ENCODE data around the gene PAFAH1B2. TPM values are rescaled to one million over a fixed set of nuclear protein-coding genes. Genes with fewer than 3 reads are reported as not detected.

PAFAH1B2 gene
- total and polyA plus RNA-seq, 7 donors = 13.0 to 46.3 (median 30.8) TPM

DNA sequence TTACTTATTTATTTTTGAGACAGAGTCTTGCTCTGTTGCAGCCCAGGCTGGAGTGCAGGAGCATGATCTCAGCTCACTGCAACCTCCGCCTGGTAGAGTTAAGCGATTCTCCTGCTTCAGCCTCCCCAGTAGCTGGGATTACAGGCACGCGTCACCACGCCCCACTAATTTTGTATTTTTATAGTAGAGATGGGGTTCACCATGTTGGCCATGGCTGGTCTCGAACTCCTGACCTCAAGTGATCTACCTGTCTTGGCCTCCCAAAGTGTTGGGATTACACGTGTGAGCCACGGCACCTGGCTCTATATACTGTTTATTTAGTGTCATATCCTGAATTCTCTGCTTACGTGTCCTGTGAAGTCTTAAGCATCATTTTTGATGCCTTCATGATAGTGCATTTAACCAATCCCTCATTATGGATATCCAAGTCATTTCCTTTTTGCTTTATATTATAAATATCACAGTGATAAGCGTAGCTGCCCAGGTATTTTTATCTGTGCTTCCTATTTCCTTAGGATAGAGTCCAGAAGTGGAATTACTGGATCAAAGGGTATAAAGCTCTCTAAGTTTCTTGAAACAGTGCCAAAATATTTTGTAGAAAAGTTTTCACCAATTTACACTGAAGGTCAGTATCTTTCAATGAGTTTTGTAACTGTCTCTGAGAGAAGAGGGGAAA, 33.6 kb downstream of the PAFAH1B2 start:
- peaks cover 42% of the 10 kb centered on the region for H3K4me1 ChIP-seq
- 76 to 79% (median 78%) methylated on average over 10 of the region's 10 CpGs for WGBS, 3 donors
- H3K27me3 ChIP-seq (ENCODE audit: insufficient read depth in 3 of 3, low read length in 2 of 3) = no peaks in the 10 kb centered on the region
- no peak for DNase-seq
- intact Hi-C loops (cut with DNase I) = no loop called here
- no peaks in the 10 kb centered on the region for H3K9me3 ChIP-seq
- TF ChIP-seq, protein P1, sequence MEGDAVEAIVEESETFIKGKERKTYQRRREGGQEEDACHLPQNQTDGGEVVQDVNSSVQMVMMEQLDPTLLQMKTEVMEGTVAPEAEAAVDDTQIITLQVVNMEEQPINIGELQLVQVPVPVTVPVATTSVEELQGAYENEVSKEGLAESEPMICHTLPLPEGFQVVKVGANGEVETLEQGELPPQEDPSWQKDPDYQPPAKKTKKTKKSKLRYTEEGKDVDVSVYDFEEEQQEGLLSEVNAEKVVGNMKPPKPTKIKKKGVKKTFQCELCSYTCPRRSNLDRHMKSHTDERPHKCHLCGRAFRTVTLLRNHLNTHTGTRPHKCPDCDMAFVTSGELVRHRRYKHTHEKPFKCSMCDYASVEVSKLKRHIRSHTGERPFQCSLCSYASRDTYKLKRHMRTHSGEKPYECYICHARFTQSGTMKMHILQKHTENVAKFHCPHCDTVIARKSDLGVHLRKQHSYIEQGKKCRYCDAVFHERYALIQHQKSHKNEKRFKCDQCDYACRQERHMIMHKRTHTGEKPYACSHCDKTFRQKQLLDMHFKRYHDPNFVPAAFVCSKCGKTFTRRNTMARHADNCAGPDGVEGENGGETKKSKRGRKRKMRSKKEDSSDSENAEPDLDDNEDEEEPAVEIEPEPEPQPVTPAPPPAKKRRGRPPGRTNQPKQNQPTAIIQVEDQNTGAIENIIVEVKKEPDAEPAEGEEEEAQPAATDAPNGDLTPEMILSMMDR (IDR thresholded peaks at IDR 0.05) = no peak
- peaks cover 0 to 10% of the 10 kb centered on the region in 2 donors for H3K36me3 ChIP-seq (ENCODE audit: insufficient read depth in 1 of 2, low read depth in 1 of 2)
- no peak for ATAC-seq
- peak overlapping the region; percentile 90 for H3K4me3 ChIP-seq
- H3K27ac ChIP-seq = peak overlapping the region; percentile 92

DNA sequence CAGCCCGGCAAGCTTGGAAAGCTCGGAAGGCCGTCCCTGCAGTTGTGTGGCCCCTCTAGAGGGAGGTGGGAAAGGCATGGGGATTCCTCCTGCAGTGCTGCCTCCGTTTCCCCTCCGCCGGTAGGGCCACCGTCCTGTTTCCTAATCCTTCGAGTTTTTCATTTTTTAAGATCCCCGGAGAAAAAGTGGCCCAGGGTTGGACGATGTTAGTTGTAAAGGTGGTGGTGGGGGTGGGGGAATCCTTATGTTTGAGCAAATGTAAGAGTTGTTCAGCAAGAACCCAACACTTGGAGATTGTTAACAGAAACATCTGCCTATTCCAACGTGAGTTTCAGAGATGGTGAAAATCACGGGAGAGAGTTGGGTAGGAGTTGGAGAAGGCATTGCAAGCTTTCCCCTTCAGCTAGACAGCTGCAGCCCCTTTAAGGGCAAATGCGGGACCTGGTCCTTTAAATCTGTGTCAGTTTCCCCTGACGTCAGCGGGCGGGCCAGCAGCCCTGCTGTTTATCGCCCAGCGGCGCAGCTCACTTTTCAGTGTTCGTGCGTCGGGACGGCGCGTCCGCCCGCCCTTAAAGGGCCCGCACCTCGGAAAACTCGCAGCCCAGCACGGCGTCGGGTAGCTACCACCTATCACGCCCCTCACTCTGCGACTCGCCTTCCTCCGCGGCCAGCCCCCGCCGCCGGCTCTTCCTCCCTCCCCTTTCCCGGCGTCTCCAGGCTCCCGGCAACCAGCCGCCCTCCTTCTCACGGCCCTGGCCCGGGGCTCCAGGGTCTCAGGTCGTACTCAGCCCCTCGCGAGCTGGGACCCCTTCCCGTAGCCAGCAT, 34.3 kb downstream of the PAFAH1B2 start, which contains the start of gene SIDT2:
SIDT2 (plus strand) TSS at position 534 of the 825 bp plus-strand sequence. CDS start 521 bp downstream, outside the sequence.
- DNase-seq (peak; percentile 94 to 97), ATAC-seq (peak; percentile 92 to 96 (median 94))
- intact Hi-C loops (cut with DNase I) = no loop called here
- Histone ChIP-seq H3K4me1 (peaks cover 35% of the 10 kb centered on the region), H3K36me3 (ENCODE audit: insufficient read depth in 1 of 2, low read depth in 1 of 2) (peaks cover 0 to 18% of the 10 kb centered on the region in 2 donors), H3K4me3 (peak within 1 kb of the TSS; percentile 90), H3K27ac (peak within 1 kb of the TSS; percentile 92), H3K27me3 (ENCODE audit: insufficient read depth in 3 of 3, low read length in 2 of 3) (no peaks in the 10 kb centered on the region), H3K9me3 (no peaks in the 10 kb centered on the region)
- TF ChIP-seq, protein P1 (IDR thresholded peaks at IDR 0.05) = no peak
- 1% methylated on average over 48 to 51 of the region's 51 CpGs for WGBS, 3 donors

DNA sequence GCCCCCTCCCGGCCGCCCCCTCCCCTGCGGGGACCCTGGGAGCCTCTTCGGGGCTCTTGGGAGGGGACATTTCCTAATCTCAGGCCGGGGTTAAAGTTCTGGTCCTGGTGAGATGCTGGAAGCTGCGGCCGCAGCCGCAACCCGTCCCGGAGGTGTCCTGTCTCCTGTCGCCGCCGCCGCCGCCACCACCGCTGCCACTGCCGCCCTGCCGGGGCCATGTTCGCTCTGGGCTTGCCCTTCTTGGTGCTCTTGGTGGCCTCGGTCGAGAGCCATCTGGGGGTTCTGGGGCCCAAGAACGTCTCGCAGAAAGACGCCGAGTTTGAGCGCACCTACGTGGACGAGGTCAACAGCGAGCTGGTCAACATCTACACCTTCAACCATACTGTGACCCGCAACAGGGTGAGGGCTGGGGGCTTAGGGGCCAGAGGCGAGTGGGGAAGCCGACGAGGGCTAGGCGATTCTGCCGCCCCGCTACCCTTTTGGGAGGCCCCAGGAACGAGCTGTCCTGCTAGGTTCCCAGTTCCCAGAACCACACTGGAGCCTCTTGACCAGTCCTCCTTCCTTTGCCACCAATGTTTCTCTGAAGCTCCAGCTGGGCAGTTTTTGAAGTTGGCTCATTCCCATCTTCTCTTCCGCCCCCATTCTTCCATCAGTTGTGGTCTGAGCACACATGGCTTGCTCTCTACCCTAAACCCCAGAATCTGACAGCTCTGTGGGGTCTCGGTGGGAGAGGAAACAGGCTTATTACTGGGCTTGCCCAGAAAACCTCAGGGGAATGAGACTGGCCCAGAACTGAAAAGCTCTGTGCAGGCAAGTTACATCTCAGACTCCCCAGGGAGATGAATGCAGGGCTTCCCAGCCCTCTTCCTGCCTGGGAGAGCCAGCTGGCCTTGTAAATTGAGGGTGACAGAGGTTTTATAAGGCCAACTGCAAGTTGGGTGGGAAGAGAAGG, 35.2 kb downstream of the PAFAH1B2 start:
- DNase-seq (peak in 1 of 2 donors; percentile 64), ATAC-seq (peak; percentile 48 to 78 (median 63))
- TF ChIP-seq, protein P1 (IDR thresholded peaks at IDR 0.05) = no peak
- WGBS, 3 donors = 1 to 2% (median 1%) methylated on average over 21 to 39 of the region's 39 CpGs
- Histone ChIP-seq H3K27ac (peak overlapping the region; percentile 92), H3K36me3 (ENCODE audit: insufficient read depth in 1 of 2, low read depth in 1 of 2) (peaks cover 0 to 27% of the 10 kb centered on the region in 2 donors), H3K27me3 (ENCODE audit: insufficient read depth in 3 of 3, low read length in 2 of 3) (no peaks in the 10 kb centered on the region), H3K4me1 (peaks cover 32% of the 10 kb centered on the region), H3K4me3 (peak overlapping the region; percentile 90), H3K9me3 (no peaks in the 10 kb centered on the region)
- intact Hi-C loops (cut with DNase I) = no loop called here

DNA sequence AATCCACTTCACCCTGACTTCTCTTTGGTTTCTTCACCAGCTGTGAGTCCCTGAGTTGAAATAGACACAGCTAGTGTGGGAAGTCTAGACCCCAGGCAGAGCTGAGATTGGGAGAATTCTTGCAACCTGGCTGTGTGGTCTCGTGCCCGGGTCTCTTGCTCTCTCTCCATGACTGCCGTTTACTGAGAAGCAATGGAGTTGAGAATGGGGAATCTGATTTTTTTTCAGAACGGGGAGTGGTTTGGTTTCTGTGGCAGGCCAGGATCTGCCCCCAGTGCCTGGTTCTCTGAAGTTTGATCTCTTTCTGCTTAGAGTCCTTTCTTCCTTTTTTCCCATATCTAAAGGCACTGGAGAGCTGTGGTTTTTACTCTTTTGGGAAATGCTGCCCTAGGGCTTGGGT, 35.9 kb downstream of the PAFAH1B2 start:
- Histone ChIP-seq H3K9me3 (no peaks in the 10 kb centered on the region), H3K27me3 (ENCODE audit: insufficient read depth in 3 of 3, low read length in 2 of 3) (no peaks in the 10 kb centered on the region), H3K4me3 (peak overlapping the region; percentile 90), H3K36me3 (ENCODE audit: insufficient read depth in 1 of 2, low read depth in 1 of 2) (peaks cover 0 to 32% of the 10 kb centered on the region in 2 donors), H3K4me1 (peaks cover 32% of the 10 kb centered on the region), H3K27ac (peak overlapping the region; percentile 92)
- DNase-seq (no peak), ATAC-seq (no peak)
- 32 to 68% (median 38%) methylated on average over 4 of the region's 4 CpGs for WGBS, 3 donors
- intact Hi-C loops (cut with DNase I) = loop anchor here (2.0 to 5.0 kb wide), 2 partner anchors 37 to 47 kb away; no protein-coding TSS in a partner anchor
- TF ChIP-seq, protein P1 (IDR thresholded peaks at IDR 0.05) = no peak

Data from psoas muscle (tissue), 8 donors.